NCI-H2107 treated with DMSO at 0.1 percent for 48 hours (cell line): ENCODE data around the gene WDFY4.

Experiments
- DNase-seq: peaks from one replicate; lab custom pipeline; 2025; ENCODE audit not compliant: unreplicated experiment; lab: John Stamatoyannopoulos, UW

Gene WDFY4

DNA sequence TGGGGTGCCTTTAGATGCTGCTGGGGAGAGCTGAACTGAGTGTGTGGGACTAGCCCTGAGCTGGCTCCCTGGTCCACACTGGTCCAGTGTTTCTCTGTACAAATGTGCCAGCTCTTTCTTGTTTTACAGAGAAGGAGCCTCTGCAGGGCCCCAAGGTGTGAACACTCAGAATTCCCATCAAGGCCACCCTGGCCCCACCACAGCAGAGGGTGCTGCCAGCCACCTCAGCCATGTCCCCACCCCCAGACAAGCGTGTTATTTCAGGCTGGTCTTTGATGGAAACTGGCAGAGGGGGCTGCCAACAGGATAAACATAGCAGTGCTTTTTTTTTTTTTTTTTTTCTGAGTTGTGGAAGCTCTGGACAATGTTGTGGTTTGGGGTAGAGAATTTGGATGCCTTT is 323.4 kb downstream of the WDFY4 start:
- DNase-seq: no peak

GRCh38 chr10:49008505-49009198 is 324.0 kb downstream of the WDFY4 start:
- no peak for DNase-seq

DNA sequence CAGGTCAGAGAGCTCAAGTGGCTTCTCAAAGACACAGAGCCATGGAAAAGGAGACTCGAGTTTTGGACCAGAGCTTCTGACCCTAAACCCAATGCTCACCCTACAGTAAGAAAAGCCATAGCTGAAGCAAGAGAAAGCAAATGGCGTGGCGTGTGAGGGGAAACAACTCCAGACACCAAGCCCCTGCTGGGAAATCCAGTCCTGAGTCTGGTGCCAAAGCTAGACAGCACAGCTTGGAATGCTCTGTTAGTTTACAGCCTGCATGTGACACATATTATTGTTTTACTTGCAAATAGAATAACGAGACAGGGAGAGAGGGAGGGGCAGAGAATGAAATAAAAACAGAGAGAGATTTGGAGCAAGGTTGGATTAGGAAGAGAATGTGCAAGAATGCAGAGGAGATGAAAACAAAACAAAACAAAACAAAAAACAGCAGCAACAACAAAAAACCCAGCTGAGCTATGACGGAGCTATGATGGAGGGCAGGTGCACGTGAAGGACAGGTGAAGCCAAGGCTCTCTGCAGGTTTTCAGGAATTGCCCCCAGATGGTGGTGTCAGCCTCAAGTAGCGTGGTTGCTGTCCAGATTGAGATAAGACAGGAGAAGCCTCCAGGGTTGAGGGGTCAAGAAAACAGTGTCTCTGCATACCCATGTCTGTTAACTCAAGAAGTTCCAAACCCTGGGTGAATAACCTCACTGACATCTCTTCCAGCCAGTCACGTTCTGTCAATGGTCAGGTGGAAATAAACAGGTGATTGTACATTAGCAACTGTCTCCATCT is 324.7 kb downstream of the WDFY4 start:
- DNase-seq: no peak

DNA sequence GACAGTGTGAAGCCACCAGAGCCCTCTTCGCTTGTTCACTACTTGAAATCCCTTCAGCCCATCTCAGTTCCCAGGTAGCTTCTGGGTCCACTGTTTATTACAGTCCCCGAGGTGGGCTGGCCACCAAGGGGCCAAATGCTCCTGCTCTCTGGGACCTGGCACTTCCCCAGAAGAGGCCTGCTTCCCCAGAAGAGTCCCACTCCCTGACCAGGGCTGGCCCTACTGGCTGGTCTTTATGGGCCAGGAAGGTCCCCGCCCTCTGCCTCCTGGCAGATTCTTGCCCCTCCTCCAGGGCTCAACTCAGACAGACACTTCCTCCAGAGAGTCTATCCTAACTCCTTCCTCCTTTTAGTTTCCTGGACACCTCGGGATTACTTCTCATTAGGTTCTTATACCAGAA is 325.6 kb downstream of the WDFY4 start:
- DNase-seq: no peak

DNA sequence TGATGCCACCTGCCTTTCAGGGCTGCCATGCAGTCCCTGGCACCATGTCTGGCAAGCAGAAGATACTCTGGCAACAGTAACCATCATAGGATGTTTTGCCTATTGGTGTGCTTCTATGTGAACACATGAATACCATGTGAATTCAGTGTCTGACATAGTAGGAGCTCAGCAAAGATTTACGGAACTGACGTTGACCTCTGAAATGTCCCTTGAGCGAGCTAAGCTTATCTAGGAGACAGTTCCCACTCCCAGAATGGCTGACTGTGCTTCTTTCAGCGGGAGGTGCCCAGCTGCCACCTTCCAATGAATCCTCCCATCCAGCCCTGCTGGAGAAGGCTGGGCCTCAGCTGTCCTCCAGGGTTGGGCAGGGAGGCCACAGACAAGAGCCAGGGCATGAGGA is 326.2 kb downstream of the WDFY4 start:
- DNase-seq: no peak

GRCh38 chr10:49011756-49012155 is 327.1 kb downstream of the WDFY4 start:
- no peak for DNase-seq

DNA sequence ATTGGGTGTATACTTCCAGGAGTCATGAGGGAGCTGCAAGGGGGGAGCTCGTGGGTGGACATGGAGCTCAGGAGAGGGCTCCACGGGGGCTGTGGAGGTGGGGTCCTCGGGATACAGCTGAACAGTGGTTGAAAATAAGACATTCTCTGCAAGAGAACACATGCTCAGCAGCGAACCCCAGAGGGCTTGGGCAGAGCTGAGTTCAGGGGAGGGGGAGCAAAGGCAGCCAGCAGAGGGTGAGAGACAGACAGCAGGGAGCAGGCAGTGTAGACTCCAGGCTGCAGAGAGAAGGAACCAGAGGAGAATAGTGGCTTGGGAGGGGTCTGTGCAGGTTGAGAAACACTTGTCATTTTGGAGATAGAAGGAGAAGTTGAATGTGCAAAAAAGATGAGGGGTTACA is 327.9 kb downstream of the WDFY4 start:
- DNase-seq: no peak

DNA sequence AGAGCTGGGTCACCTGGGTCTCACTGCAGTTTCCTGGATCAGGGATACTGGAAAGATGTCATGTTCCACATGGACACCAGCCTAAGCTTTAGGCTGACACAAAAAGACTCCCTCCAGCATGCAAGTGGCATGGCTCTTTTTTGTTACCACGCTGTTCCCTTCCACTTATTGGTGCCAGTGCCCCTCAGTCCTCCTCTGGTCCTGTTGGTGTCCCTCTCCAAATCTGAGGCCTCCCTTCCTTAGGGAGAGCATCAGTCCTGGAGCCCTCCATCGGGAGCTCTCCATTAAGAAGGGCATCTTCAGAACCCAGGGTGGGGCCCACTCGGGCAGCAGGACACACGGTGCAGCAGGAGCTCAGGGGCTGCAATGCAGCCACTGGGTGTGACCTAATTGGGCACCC is 331.0 kb downstream of the WDFY4 start:
- no peak for DNase-seq

GRCh38 chr10:49021685-49022084 is 337.0 kb downstream of the WDFY4 start:
- no peak for DNase-seq

DNA sequence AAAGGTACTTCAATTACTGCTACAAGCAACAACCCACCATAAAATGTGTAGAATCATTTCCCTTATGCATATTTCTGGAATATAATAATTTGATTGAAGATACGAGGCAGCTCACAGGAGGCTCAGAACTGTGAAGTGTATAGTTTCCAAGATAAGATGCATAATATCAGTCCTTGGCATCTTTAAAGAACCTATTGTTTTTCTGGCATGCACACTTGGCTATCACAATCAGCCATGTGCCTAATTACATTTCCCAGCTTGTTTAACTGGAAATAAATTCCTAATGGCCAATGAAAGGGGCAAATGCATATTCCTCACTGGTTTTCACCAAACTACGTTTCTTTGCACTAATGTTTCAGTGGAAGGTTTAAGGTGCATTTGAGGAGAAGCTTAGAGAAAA is 338.4 kb downstream of the WDFY4 start:
- no peak for DNase-seq

- no peak for DNase-seq
Observed at GRCh38 chr10:49023752-49024151, 339.1 kb downstream of the WDFY4 start.

- DNase-seq: no peak
Observed at GRCh38 chr10:49024484-49024883, 339.8 kb downstream of the WDFY4 start.

GRCh38 chr10:49025347-49025983 is 340.8 kb downstream of the WDFY4 start:
- DNase-seq: no peak

- DNase-seq: no peak
Observed at GRCh38 chr10:49028639-49029038, 344.0 kb downstream of the WDFY4 start.

DNA sequence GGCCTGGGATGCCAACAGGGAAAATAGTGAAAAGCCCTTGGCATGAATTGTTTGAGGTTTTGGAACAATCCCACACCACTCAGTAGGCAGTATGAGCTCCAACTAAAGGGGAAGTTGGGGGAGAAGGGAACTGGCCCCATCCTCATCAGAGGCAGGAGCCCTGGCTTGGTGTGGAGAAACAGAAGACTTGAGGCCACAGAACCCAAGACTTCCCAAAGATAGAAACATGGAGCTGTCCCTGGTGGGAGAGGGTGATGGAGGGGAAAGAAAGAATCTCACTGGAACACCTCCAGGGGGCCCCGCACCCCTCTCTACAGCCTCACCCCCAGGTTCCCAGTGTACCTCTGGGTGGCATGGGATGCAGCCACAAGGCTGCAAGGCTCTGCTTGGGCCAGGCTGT is 345.0 kb downstream of the WDFY4 start:
- DNase-seq: no peak
